Sigmoid colon (tissue), 4 donors: ENCODE measurements around the gene MAP3K20.

Source experiments
- CTCF ChIP-seq, 4 experiments: fragments of 450-650 bp in 3 of 4; fragments of 200-600 bp in 1 of 4; IDR thresholded peaks; one replicate each; pipeline ENCODE4 v1.5.1; 2016 to 2019; ENCODE audit warnings: antibody characterized with exemption in 4 of 4, mild to moderate bottlenecking in 3 of 4, moderate library complexity in 2 of 4
- POLR2AphosphoS5 ChIP-seq, 4 donors: sonication (generic); formaldehyde crosslinking; IDR thresholded peaks; one replicate each; pipeline ENCODE4 v1.6.1; 2017; ENCODE audit warnings: antibody characterized with exemption in 4 of 4

- TF ChIP-seq CTCF (IDR thresholded peaks at IDR 0.05) (no peak), POLR2AphosphoS5 (IDR thresholded peaks at IDR 0.05) (no peak)
These were observed 17.0 kb upstream of the MAP3K20 start for GRCh38 chr2:173058673-173059072.
